ENCODE data around the gene STAT4.

Gene STAT4

GRCh38 chr2:191083540-191083939, 67.3 kb downstream of the STAT4 start:
- no peak for DNase-seq (ENCODE audit: low read depth)

- DNase-seq (ENCODE audit: low read depth) = no peak
Measured at GRCh38 chr2:191082321-191082720, 68.5 kb downstream of the STAT4 start.

- DNase-seq (ENCODE audit: low read depth) = no peak
Measured at GRCh38 chr2:191081411-191082155, 69.2 kb downstream of the STAT4 start.

- no peak for DNase-seq (ENCODE audit: low read depth)
Measured at GRCh38 chr2:191078165-191078867, 72.5 kb downstream of the STAT4 start.

GRCh38 chr2:191070276-191070675, 80.5 kb downstream of the STAT4 start:
- no peak for DNase-seq (ENCODE audit: low read depth)

- DNase-seq (ENCODE audit: low read depth) = no peak
Measured at GRCh38 chr2:191069606-191070005, 81.2 kb downstream of the STAT4 start.

GRCh38 chr2:191066919-191067233, 83.9 kb downstream of the STAT4 start:
- no peak for DNase-seq (ENCODE audit: low read depth)

GRCh38 chr2:191066197-191066918, 84.4 kb downstream of the STAT4 start:
- no peak for DNase-seq (ENCODE audit: low read depth)

GRCh38 chr2:191065785-191066184, 85.0 kb downstream of the STAT4 start:
- DNase-seq (ENCODE audit: low read depth) = no peak

GRCh38 chr2:191064590-191064989, 86.2 kb downstream of the STAT4 start:
- peak; percentile 32 for DNase-seq (ENCODE audit: low read depth)

- no peak for DNase-seq (ENCODE audit: low read depth)
Measured at GRCh38 chr2:191063584-191063983, 87.2 kb downstream of the STAT4 start.

GRCh38 chr2:191061381-191061980, 89.3 kb downstream of the STAT4 start:
- no peak for DNase-seq (ENCODE audit: low read depth)

GRCh38 chr2:191059308-191059707, 91.5 kb downstream of the STAT4 start:
- no peak for DNase-seq (ENCODE audit: low read depth)

GRCh38 chr2:191056228-191056627, 94.6 kb downstream of the STAT4 start:
- DNase-seq (ENCODE audit: low read depth) = no peak

- DNase-seq (ENCODE audit: low read depth) = no peak
Measured at GRCh38 chr2:191053256-191053655, 97.5 kb downstream of the STAT4 start.

- DNase-seq (ENCODE audit: low read depth) = no peak
Measured at GRCh38 chr2:191051825-191052778, 98.7 kb downstream of the STAT4 start.

- no peak for DNase-seq (ENCODE audit: low read depth)
Measured at GRCh38 chr2:191051177-191051576, 99.6 kb downstream of the STAT4 start.

GRCh38 chr2:191050640-191050987, 100.2 kb downstream of the STAT4 start:
- DNase-seq (ENCODE audit: low read depth) = no peak

GRCh38 chr2:191049728-191050639, 100.8 kb downstream of the STAT4 start:
- DNase-seq (ENCODE audit: low read depth) = no peak

GRCh38 chr2:191048073-191048472, 102.7 kb downstream of the STAT4 start:
- no peak for DNase-seq (ENCODE audit: low read depth)

- no peak for DNase-seq (ENCODE audit: low read depth)
Measured at GRCh38 chr2:191045141-191045540, 105.7 kb downstream of the STAT4 start.

Measured in stimulated activated CD8-positive, alpha-beta memory T cell treated with anti-CD3 and anti-CD28 coated beads, Interleukin-4, amount 100 ng/mL, for 24 hours (primary cell).